SJCRH30 (cell line): ENCODE results near the gene MAGI2. TPM values are rescaled to one million over a fixed set of nuclear protein-coding genes. Genes with fewer than 3 reads are reported as not detected.

Experiments used
- DNase-seq, 2 experiments: peaks; one replicate each; pipeline ENCODE4 v3.0.0-alpha.2; 2015 to 2020
- H3K27ac ChIP-seq: fragments of 250-450 bp; sonication (Bioruptor Pico); 2 replicates; pipeline ENCODE4 v1.5.1; 2020; ENCODE audit warnings: mild to moderate bottlenecking, moderate library complexity
- H3K27me3 ChIP-seq: fragments of 250-450 bp; sonication (Bioruptor Pico); 2 replicates; pipeline ENCODE4 v1.5.1; 2020; ENCODE audit warnings: mild to moderate bottlenecking, moderate library complexity
- H3K36me3 ChIP-seq: fragments of 250-450 bp; sonication (Bioruptor Pico); 2 replicates; pipeline ENCODE4 v1.5.1; 2020; ENCODE audit warnings: mild to moderate bottlenecking, moderate library complexity
- H3K4me1 ChIP-seq: fragments of 250-450 bp; sonication (Bioruptor Pico); 2 replicates; pipeline ENCODE4 v1.5.1; 2020; ENCODE audit warnings: mild to moderate bottlenecking, moderate library complexity
- H3K4me3 ChIP-seq: fragments of 250-450 bp; sonication (Bioruptor Pico); 2 replicates; pipeline ENCODE4 v1.5.1; 2020; ENCODE audit warnings: mild to moderate bottlenecking, moderate library complexity
- H3K9me3 ChIP-seq: fragments of 250-450 bp; sonication (Bioruptor Pico); replicated peaks from 2 replicates; pipeline ENCODE4 v1.5.1; 2020; ENCODE audit warnings: mild to moderate bottlenecking, moderate library complexity
- total RNA-seq: library from RNA; depleted of rRNA; stranded (reverse); fragments of >200 nt; shearing (Covaris generic); gene quantifications from 2 replicates; pipeline ENCODE4 v1.2.3, GENCODE V29; 2014

Gene MAGI2
- total RNA-seq, 1 experiment from 2014 or later: 2.4 TPM

DNA sequence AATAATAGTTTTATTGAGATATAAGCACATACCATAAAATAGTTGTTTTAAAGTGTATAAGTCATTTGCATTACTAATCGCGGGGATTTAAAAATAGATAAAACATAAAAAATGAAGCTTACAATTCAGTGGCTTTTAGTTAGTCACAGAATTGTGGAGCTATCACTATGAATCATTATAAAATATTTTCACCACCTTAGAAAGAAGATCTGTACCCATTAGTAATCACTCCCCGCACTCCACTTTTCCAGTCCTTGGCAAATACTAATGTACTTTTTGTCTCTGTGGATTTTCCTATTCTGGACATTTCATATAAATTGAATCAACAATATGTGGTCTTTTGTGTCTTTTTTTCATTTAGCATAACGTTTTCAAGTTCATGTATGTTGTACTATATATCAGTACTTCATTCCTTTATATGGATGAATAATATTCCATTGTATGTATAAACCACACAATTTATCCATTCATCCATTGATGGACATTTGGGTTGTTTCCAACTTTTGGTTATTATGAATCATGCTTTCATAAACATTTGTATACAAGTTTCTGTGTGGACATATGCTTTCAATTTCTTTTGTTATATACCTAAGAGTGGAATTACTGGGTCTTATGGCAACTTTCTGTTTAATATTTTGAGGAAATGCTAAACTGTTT is 162.5 kb downstream of the MAGI2 start:
- Histone ChIP-seq H3K36me3 (0 out of 2 replicates have a peak, but pooled peaks cover 2% of the 10 kb centered on the region), H3K27ac (no peak overlapping the region), H3K27me3 (no peaks in the 10 kb centered on the region), H3K9me3 (no peaks in the 10 kb centered on the region), H3K4me1 (no peaks in the 10 kb centered on the region), H3K4me3 (no peak overlapping the region)
- no peak for DNase-seq

DNA sequence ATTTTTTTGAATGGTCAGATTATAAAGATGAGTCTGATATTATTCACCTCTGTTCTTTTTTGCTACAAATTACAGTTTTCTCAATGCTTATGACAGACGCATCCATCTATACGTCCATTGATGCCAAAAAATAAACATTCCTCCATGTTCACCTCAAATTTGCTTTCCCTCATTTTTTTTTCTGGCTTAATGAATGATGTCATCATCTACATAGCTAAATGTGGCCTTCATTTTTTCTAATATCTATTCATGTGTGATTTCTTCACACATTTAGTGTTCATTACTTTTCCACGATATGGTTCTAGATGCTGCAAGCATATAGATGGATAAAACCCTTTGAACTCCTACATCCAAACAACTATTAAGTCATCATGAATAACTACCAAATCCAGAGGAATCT is 163.1 kb downstream of the MAGI2 start:
- H3K36me3 ChIP-seq: 0 out of 2 replicates have a peak, but pooled peaks cover 2% of the 10 kb centered on the region
- no peak overlapping the region for H3K4me3 ChIP-seq
- H3K27me3 ChIP-seq: no peaks in the 10 kb centered on the region
- H3K9me3 ChIP-seq: no peaks in the 10 kb centered on the region
- no peak overlapping the region for H3K27ac ChIP-seq
- DNase-seq: no peak
- H3K4me1 ChIP-seq: no peaks in the 10 kb centered on the region

GRCh38 chr7:79288655-79289054 is 164.8 kb downstream of the MAGI2 start:
- H3K9me3 ChIP-seq: no peaks in the 10 kb centered on the region
- no peaks in the 10 kb centered on the region for H3K27me3 ChIP-seq
- H3K27ac ChIP-seq: no peak overlapping the region
- no peak overlapping the region for H3K4me3 ChIP-seq
- DNase-seq: no peak
- H3K4me1 ChIP-seq: no peaks in the 10 kb centered on the region
- H3K36me3 ChIP-seq: 0 out of 2 replicates have a peak, but pooled peaks cover 2% of the 10 kb centered on the region

- Histone ChIP-seq H3K27ac (no peak overlapping the region), H3K4me1 (no peaks in the 10 kb centered on the region; the same call in 1 of the 2 replicates), H3K4me3 (no peak overlapping the region), H3K27me3 (no peaks in the 10 kb centered on the region), H3K9me3 (no peaks in the 10 kb centered on the region), H3K36me3 (0 out of 2 replicates have a peak, but pooled peaks cover 2% of the 10 kb centered on the region)
- no peak for DNase-seq
Observed at GRCh38 chr7:79287981-79288380, 165.5 kb downstream of the MAGI2 start.

- no peak overlapping the region for H3K4me3 ChIP-seq
- no peak for DNase-seq
- H3K27ac ChIP-seq: no peak overlapping the region
- no peaks in the 10 kb centered on the region for H3K9me3 ChIP-seq
- no peaks in the 10 kb centered on the region for H3K27me3 ChIP-seq
- H3K4me1 ChIP-seq: peaks cover 11% of the 10 kb centered on the region
- H3K36me3 ChIP-seq: 0 out of 2 replicates have a peak, but pooled peaks cover 2% of the 10 kb centered on the region
Observed at GRCh38 chr7:79286181-79286580, 167.3 kb downstream of the MAGI2 start.

DNA sequence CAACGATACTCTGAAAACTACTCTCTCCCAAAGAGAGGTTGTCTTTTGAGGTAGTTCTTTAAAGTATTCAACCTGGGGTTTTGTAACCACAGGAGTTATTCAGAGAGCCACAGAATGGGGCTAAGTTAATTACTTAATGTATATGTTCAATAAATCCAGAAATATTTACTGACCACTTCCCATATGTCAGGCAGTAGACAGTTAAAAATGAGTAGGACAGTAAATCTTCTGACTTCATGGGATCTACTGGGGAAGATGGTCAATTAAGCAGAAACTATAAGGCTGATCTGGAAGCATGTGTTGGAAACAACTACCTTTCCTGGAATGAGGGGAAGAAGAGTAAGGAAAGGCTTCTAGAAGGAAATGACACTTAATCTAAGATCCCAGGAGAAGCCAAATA is 167.7 kb downstream of the MAGI2 start:
- Histone ChIP-seq H3K36me3 (0 out of 2 replicates have a peak, but pooled peaks cover 2% of the 10 kb centered on the region), H3K27me3 (no peaks in the 10 kb centered on the region), H3K4me1 (peaks cover 11% of the 10 kb centered on the region), H3K4me3 (no peak overlapping the region), H3K27ac (no peak overlapping the region), H3K9me3 (no peaks in the 10 kb centered on the region)
- DNase-seq: no peak

- DNase-seq: no peak
- no peak overlapping the region for H3K4me3 ChIP-seq
- no peaks in the 10 kb centered on the region for H3K27me3 ChIP-seq
- no peak overlapping the region for H3K27ac ChIP-seq
- no peaks in the 10 kb centered on the region for H3K9me3 ChIP-seq
- H3K36me3 ChIP-seq: no peaks in the 10 kb centered on the region
- H3K4me1 ChIP-seq: peaks cover 11% of the 10 kb centered on the region
Observed at GRCh38 chr7:79284211-79284610, 169.3 kb downstream of the MAGI2 start.

DNA sequence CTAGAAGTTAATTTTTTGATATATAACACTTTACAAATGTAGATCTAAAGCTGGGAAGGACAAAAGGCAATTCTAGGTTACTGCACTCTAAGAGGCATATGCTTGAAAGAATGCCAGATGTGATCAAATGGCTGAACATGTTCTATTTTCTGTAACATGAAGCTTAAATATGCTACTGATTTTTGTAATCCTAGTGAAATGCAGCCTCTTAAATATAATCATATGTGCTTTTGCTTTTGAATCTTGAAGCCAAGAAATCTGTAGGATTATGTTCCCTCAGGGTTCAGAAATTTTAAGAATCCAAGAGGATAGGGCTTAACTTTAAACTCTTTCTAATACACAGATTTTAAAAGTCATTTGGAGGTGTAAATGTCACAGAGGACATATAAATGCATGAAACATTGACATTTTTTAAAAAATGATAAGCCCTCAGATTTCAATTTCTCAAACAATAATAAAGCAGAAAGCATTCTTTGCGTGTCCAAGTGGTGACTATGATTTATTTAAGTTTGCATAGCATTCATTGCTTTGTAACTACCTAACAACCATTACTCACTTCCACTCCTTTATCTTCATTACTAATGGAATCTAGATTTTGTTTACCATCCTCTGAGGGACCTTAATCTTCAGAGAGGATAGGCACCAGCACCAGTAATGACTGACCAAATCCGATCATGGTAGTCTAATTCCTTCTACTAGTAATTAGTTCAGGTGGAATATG is 170.4 kb downstream of the MAGI2 start:
- no peaks in the 10 kb centered on the region for H3K27me3 ChIP-seq
- H3K4me3 ChIP-seq: no peak overlapping the region
- H3K36me3 ChIP-seq: no peaks in the 10 kb centered on the region
- no peak overlapping the region for H3K27ac ChIP-seq
- peaks cover 11% of the 10 kb centered on the region for H3K4me1 ChIP-seq
- DNase-seq: peak in 1 of 2 experiments; percentile 9
- no peaks in the 10 kb centered on the region for H3K9me3 ChIP-seq

- Histone ChIP-seq H3K4me1 (peaks cover 11% of the 10 kb centered on the region), H3K9me3 (no peaks in the 10 kb centered on the region), H3K4me3 (no peak overlapping the region), H3K27ac (no peak overlapping the region), H3K36me3 (no peaks in the 10 kb centered on the region), H3K27me3 (no peaks in the 10 kb centered on the region)
- DNase-seq: peak; percentile 23 to 59
Observed at GRCh38 chr7:79282070-79282694, 171.3 kb downstream of the MAGI2 start.

DNA sequence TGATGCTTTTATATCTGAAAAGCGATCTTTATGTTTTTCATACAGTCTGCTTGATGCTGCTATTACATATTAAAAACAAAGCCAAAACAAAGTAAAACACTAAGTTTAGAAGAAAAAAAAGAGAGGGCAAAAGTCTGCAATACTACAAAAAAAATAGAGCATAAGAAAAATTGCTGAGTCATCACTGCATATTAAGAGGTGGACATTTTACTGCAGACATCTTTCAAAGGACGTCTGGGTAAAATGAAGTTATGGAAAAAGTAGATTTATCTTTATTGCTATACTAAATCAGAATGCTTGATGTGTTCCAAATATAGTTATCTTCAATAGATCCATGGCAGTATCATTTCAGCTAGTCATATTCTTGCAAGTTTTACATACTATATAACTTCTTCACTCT is 172.0 kb downstream of the MAGI2 start:
- Histone ChIP-seq H3K4me1 (peaks cover 11% of the 10 kb centered on the region), H3K4me3 (no peak overlapping the region), H3K27ac (no peak overlapping the region), H3K27me3 (no peaks in the 10 kb centered on the region), H3K9me3 (no peaks in the 10 kb centered on the region), H3K36me3 (no peaks in the 10 kb centered on the region)
- no peak for DNase-seq

DNA sequence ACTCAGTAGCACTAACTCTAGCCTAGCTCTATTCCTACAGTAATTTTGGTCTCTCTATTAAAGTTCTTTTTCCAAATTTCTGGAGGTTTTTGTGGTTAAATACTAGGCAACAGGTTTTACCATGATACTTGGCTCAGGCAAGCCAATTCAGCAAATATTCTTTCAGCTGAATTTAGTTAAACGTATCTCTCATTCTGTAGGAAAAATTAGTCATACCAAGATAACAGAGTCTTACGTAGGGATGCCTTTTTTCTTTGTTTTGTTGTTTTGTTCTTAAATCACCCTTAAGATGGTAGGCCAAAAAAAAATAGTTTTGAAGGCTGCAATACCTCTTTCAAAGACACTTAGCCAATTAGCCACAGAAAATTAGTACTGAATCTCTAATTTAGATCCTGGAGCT is 180.5 kb downstream of the MAGI2 start:
- no peaks in the 10 kb centered on the region; the same call in 1 of the 2 replicates for H3K4me1 ChIP-seq
- no peaks in the 10 kb centered on the region for H3K27me3 ChIP-seq
- no peak overlapping the region for H3K4me3 ChIP-seq
- H3K27ac ChIP-seq: no peak overlapping the region
- no peaks in the 10 kb centered on the region for H3K9me3 ChIP-seq
- H3K36me3 ChIP-seq: no peaks in the 10 kb centered on the region
- DNase-seq: no peak

GRCh38 chr7:79272066-79272669 is 181.3 kb downstream of the MAGI2 start:
- DNase-seq: peak in 1 of 2 experiments; percentile 63
- Histone ChIP-seq H3K36me3 (no peaks in the 10 kb centered on the region), H3K4me1 (no peaks in the 10 kb centered on the region; the same call in 1 of the 2 replicates), H3K9me3 (no peaks in the 10 kb centered on the region), H3K27me3 (no peaks in the 10 kb centered on the region), H3K27ac (no peak overlapping the region), H3K4me3 (no peak overlapping the region)

GRCh38 chr7:79268730-79269129 is 184.7 kb downstream of the MAGI2 start:
- H3K27me3 ChIP-seq: no peaks in the 10 kb centered on the region
- no peaks in the 10 kb centered on the region for H3K36me3 ChIP-seq
- DNase-seq: no peak
- no peaks in the 10 kb centered on the region for H3K9me3 ChIP-seq
- no peaks in the 10 kb centered on the region; the same call in 1 of the 2 replicates for H3K4me1 ChIP-seq
- no peak overlapping the region for H3K27ac ChIP-seq
- no peak overlapping the region for H3K4me3 ChIP-seq

DNA sequence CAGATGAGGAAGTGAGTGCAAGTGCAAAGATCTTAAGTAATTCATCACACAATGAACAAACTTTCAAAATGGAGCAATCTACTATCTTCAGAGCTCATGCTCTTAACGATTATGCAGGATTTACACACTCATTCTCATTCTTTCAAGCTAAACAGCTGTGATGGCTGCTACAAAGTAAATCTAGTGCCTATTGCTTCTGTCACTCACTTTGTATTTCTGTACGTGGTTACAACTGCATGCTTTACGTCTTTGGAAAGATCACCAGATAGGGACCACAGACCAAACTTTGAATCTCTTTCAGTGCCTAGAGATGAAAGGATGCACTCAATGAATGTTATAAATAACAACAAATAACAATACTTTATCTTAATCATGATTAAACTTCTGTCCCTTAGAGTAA is 194.6 kb downstream of the MAGI2 start:
- Histone ChIP-seq H3K27ac (peak overlapping the region; percentile 28; the same call in 1 of the 2 replicates), H3K36me3 (no peaks in the 10 kb centered on the region), H3K4me3 (no peak overlapping the region), H3K27me3 (no peaks in the 10 kb centered on the region), H3K9me3 (no peaks in the 10 kb centered on the region), H3K4me1 (peaks cover 24% of the 10 kb centered on the region)
- DNase-seq: peak; percentile 27 to 82

- Histone ChIP-seq H3K27me3 (no peaks in the 10 kb centered on the region), H3K9me3 (no peaks in the 10 kb centered on the region), H3K27ac (no peak overlapping the region), H3K4me3 (no peak overlapping the region), H3K4me1 (peaks cover 32% of the 10 kb centered on the region), H3K36me3 (no peaks in the 10 kb centered on the region)
- no peak for DNase-seq
Observed at GRCh38 chr7:79257959-79258358, 195.5 kb downstream of the MAGI2 start.
